Superior temporal gyrus (tissue), 1 donor: ENCODE measurements around the gene RCN1.
A peak's percentile ranks its signal among the peaks of the same experiment; 100 is the strongest.
"Not testable (repeated sequence)": the region's sequence is repeated elsewhere in the genome, so short reads cannot be mapped to it uniquely, and the experiment has no call there.

Experiments used
- DNase-seq: peaks from one replicate; pipeline ENCODE4 v3.0.0-alpha.2; 2016; ENCODE audit errors: extremely low spot score

The RCN1 gene

DNA sequence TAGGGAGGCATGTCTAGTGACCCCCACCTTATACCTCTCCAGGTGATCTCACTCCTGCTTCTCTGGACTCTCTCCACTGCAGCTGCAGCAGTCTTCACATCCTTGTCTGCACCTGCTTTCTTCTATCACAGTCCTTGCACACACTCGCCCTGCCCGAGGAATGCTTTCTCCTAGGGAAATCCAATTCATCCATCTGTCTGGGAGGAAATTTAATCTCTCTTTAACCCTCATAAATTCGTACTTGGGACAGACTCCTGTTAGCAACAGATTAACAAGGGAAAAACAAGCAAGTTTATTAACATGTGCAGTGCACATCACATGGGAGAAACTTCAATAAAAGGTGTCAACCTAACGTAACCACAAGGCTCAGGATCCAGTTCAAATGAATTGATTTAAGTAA is 11.3 kb upstream of the RCN1 start:
- DNase-seq: no peak

GRCh38 chr11:32080361-32080980 is 10.4 kb upstream of the RCN1 start:
- no peak for DNase-seq

- no peak for DNase-seq
These were observed 9.7 kb upstream of the RCN1 start for GRCh38 chr11:32081129-32081641.

DNA sequence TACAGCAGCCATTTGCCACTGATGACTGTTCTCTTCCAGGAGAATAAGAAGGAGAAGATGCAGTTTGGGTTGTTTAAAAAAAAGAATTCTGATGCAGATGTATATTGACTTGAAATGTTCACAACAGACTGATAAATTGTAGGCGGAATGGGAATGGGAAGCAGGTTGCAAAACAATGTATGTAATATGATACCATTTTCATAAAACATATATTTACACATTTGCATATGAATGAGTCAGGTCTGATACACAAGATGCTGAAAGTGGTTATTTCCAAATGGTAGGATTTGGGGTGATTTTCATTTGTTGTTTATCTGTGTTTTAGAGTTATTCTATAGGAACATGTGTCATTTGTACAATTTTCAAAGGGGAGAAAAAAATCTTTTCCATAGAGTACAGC is 9.0 kb upstream of the RCN1 start:
- DNase-seq: no peak

- no peak for DNase-seq
These were observed 8.4 kb upstream of the RCN1 start for GRCh38 chr11:32082346-32082986.

- no peak for DNase-seq
These were observed 3.3 kb upstream of the RCN1 start for GRCh38 chr11:32087597-32087996.

GRCh38 chr11:32088117-32088941 is 2.5 kb upstream of the RCN1 start:
- DNase-seq: peak; percentile 24

GRCh38 chr11:32092581-32093170 is 1.8 kb downstream of the RCN1 start:
- DNase-seq: no peak

GRCh38 chr11:32094923-32095322 is 4.0 kb downstream of the RCN1 start:
- no peak for DNase-seq

GRCh38 chr11:32098142-32098903 is 7.4 kb downstream of the RCN1 start:
- DNase-seq: no peak

DNA sequence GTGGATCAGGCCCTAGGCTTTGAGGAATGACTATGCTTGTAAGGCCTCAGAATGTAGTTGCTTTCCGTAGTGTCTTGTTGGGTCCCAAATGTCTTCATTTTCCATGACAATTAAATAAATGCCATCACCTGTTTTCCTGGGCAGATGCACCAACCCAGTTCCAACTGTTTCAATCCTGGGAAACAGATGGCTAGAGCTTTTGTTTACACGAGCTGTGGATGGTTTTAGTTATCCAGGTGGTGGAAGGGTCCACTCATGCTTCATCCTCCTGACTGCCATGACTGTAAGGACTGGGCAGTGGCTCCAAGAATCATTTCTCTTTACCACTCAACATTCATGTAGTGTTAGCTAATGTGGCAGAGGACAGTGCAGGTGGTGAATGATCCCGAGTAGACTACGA is 8.6 kb downstream of the RCN1 start:
- no peak for DNase-seq

DNA sequence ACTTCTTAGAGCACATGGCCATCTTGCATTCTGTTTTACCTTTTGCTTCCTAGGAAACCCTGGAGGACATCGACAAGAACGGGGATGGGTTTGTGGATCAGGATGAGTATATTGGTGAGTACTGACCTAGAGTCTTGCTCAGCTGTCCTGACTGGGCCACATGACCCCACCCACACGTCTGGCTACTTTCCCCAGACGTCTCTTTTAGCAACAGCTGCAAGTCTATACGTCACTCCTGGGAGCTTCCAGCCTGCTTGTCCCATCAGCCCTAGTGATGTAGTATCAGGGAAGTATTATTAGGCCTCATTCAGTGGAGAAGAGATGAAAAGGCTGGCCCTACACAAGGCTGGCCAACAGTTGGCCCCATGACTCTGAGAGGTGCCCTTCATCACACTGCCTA is 9.6 kb downstream of the RCN1 start:
- DNase-seq: no peak

DNA sequence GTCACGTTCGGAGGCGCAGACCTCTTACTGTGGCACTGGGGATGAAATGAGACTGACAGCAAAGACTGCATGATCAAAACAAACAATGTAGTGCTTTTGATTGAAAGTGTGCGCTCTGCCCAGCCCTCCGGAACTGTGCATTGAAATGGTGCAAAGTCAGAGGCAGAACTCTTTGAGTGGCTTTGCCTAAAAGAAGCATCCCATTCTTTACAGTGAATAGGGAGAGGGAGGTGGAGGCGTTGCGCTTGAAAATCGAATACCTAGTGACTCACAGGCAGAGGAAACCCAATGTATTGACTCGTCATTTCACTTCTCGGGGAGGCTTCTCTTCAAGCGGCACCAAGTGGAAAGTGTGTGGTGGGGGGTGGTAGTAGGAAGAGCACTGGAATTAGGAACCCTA is 10.9 kb downstream of the RCN1 start:
- DNase-seq: no peak

DNA sequence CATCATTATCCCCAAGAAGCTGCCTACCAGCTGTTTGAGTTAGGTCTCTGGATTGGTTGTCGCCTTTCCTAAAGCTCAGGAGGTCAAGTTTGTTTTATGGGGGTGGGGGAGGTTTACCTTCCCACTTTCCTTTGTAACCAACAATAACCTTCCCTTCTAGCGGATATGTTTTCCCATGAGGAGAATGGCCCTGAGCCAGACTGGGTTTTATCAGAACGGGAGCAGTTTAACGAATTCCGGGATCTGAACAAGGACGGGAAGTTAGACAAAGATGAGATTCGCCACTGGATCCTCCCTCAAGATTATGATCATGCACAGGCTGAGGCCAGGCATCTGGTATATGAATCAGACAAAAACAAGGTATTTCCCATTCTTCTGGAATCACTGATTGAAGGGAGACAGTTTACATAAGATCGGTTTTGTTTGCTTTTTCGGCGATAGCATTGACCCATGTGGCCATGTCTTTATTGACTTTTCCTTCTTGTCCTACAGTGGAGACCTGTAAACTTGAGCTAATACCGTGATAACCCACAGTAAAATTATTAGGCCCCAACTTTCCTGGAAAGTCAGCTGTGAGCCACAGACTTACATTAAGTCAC is 12.3 kb downstream of the RCN1 start:
- DNase-seq: not testable (repeated sequence)

- DNase-seq: no peak
These were observed 13.1 kb downstream of the RCN1 start for GRCh38 chr11:32103941-32104340.

DNA sequence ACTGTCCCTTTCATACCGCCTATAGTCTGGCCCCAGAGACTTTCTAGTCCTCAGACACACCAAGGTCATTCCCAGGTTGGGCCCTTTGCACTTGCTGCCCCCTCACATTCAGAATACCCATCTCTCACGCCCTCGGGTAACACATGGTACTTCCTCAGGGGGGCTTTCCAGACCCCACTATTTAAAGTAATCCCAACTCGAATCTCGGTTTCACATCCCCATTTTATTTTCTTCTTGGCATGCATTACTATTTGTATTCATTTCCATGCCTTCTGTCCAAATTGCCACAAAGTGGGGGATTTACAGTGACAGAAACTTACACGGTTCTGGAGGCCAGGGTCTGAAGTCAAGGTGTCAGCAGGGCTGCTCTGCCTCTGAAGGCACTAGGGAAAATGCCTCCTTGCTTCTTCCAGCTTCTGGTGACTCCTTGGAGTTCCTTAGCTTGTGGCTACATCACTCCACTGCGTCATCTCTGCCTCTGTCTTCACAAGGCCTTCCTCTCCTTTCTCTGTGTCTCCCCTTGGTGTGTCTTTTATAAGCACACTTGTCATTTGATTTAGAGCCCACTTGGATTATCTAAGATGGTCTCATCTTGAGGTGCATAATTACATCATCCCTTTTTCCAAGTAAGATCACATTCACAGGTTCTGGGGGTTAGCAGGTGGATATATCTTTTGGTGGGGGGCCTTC is 15.1 kb downstream of the RCN1 start:
- no peak for DNase-seq

DNA sequence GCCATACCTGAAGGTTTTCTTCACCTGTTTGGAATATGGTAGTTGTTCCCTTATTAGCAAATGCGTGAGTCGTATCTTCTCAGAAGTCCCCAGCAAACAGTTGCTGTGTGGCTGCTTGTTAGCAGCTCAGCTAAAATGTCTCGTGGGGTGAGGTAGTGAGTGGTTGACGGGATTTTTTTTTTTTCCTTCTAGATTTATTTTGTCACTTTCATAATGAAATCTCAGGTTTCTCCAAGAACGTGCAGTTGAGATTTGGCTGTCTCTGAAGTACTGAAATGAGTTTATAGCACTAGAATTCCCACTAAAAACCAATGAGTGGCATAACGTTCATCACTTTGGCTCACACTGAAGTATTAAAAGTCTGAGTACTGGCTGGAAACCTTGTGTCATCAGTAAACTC is 16.8 kb downstream of the RCN1 start:
- DNase-seq: no peak

- DNase-seq: no peak
These were observed 17.7 kb downstream of the RCN1 start for GRCh38 chr11:32108576-32108975.

DNA sequence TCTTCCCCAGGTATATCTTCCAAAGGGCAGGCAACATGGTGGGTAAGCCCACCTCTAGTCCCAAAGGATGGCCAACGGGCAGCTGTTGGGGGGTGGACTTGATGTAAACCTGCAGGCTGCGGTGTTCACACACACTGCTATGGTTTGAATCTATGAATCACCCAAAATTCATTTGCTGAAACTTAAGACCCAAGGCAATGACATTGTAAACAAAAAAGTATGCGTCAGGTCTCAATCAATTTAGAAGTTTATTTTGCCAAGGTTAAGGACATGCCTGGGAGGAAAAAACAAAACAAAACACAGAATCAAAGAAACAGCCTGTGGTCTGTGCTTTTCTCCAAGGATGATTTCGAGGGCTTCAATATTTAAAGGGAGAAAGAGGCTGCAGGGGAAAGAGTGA is 18.3 kb downstream of the RCN1 start:
- DNase-seq: no peak

GRCh38 chr11:32109592-32109991 is 18.7 kb downstream of the RCN1 start:
- DNase-seq: no peak

GRCh38 chr11:32110795-32111194 is 19.9 kb downstream of the RCN1 start:
- DNase-seq: no peak
